DOHH2 (cell line): Measurements from ENCODE around the gene HACD4.

Experiments used
- H3F3A ChIP-seq: fragments of 200-600 bp; sonication (generic), shearing (Covaris generic); 2 replicates; pipeline ENCODE4 v1.6.0; 2016; ENCODE audit warnings: antibody characterized with exemption, mild to moderate bottlenecking; ENCODE audit not compliant: control insufficient read depth, insufficient read depth
- H3K27ac ChIP-seq: fragments of 200-600 bp; sonication (generic); 2 replicates; pipeline ENCODE4 v1.5.1; 2014; ENCODE audit warnings: low read depth, mild to moderate bottlenecking, low read length, moderate library complexity
- H3K27me3 ChIP-seq: fragments of 200-600 bp; sonication (generic); 2 replicates; pipeline ENCODE4 v1.6.1; 2014; ENCODE audit warnings: mild to moderate bottlenecking, low read length, mixed read lengths; ENCODE audit not compliant: control insufficient read depth
- H3K36me3 ChIP-seq: fragments of 200-600 bp; sonication (generic); 2 replicates; pipeline ENCODE4 v1.6.1; 2014; ENCODE audit warnings: mild to moderate bottlenecking, low read length, moderate library complexity, mixed read lengths; ENCODE audit not compliant: control insufficient read depth
- H3K4me1 ChIP-seq: fragments of 200-600 bp; sonication (generic); 2 replicates; pipeline ENCODE4 v1.6.1; 2014; ENCODE audit warnings: mild to moderate bottlenecking, low read length, mixed read lengths; ENCODE audit not compliant: control insufficient read depth
- H3K4me2 ChIP-seq: fragments of 200-600 bp; sonication (generic); 2 replicates; pipeline ENCODE4 v1.6.0; 2014; ENCODE audit warnings: mild to moderate bottlenecking, low read length, moderate library complexity
- H3K4me3 ChIP-seq: fragments of 200-600 bp; sonication (generic); 2 replicates; pipeline ENCODE4 v1.5.1; 2014; ENCODE audit warnings: mild to moderate bottlenecking, low read length, mixed read lengths
- H3K79me2 ChIP-seq: fragments of 200-600 bp; sonication (generic); 2 replicates; pipeline ENCODE4 v1.6.1; 2014; ENCODE audit warnings: mild to moderate bottlenecking, low read length, mixed read lengths; ENCODE audit not compliant: control insufficient read depth
- H3K9me2 ChIP-seq: fragments of 200-600 bp; sonication (generic); replicated peaks from 2 replicates; pipeline ENCODE4 v1.6.1; 2014; ENCODE audit warnings: mild to moderate bottlenecking, low read length, mixed read lengths; ENCODE audit not compliant: control insufficient read depth
- H3K9me3 ChIP-seq: fragments of 200-600 bp; sonication (generic); 2 replicates; pipeline ENCODE4 v1.6.1; 2014; ENCODE audit warnings: antibody characterized with exemption, low read length, mixed read lengths; ENCODE audit not compliant: control insufficient read depth, insufficient read depth
- H4K20me1 ChIP-seq: fragments of 200-600 bp; sonication (generic); 2 replicates; pipeline ENCODE4 v1.6.0; 2014; ENCODE audit warnings: low read depth, mild to moderate bottlenecking, antibody characterized with exemption, low read length, moderate library complexity; ENCODE audit not compliant: control insufficient read depth, insufficient read depth
- CTCF ChIP-seq: fragments of 200-600 bp; sonication (generic); IDR thresholded peaks from one replicate; pipeline ENCODE4 v1.5.1; 2014; ENCODE audit warnings: antibody characterized with exemption, mild to moderate bottlenecking, low read depth, low read length; ENCODE audit not compliant: poor library complexity, severe bottlenecking
- EZH2phosphoT487 ChIP-seq: fragments of 200-600 bp; sonication (generic); IDR thresholded peaks from 2 replicates; pipeline ENCODE4 v1.6.1; 2017; ENCODE audit warnings: borderline replicate concordance, mild to moderate bottlenecking, antibody characterized with exemption, low read length, moderate library complexity, mixed read lengths

HACD4 gene

DNA sequence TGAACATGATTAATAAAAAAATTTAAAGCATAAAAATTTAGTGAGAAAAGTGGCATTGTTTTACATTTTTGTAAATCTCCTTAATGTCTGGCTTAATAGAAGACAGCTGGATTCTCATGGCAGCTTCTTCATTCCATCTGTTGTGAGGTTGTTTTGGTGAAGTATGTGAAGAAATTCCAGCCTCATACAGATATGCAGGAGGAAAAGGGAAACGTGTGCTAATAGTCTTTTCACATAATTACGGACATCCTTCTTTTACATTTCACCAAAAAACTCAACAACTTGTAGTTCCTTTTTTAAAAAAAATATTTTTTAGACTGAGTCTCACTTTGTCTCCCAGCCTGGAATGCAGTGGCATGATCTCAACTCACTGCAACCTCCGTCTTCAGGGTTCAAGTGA, 46.9 kb downstream of the HACD4 start:
- no peaks in the 10 kb centered on the region for H3F3A ChIP-seq
- peaks cover 50% of the 10 kb centered on the region for H3K4me1 ChIP-seq
- no peaks in the 10 kb centered on the region for H3K36me3 ChIP-seq
- no peaks in the 10 kb centered on the region for H3K9me2 ChIP-seq
- H3K27me3 ChIP-seq: no peaks in the 10 kb centered on the region
- no peak overlapping the region for H3K4me2 ChIP-seq
- no peak overlapping the region for H3K4me3 ChIP-seq
- no peaks in the 10 kb centered on the region for H3K9me3 ChIP-seq
- no peak for TF ChIP-seq CTCF
- no peak for TF ChIP-seq EZH2phosphoT487
- no peaks in the 10 kb centered on the region for H3K79me2 ChIP-seq
- H3K27ac ChIP-seq: no peak overlapping the region
- H4K20me1 ChIP-seq: no peaks in the 10 kb centered on the region

DNA sequence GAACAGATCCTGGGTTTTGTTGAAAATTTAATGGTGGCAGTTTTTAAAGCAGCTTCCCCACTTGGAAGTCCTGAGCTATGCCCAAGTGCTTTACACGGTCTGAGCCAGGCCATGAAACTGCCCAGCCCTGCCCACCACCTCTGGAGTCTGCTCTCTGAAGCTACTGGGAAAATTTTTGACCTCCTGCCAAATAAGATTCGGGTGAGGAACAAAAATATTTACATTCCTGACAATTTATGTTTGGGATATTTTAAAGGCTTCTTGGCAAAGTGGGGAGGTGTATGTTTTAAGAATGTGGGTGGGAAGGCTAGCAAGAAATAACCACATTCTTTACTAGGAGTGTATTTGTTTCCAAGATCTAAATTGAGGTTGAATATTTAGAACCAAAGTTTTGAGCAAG, 50.0 kb downstream of the HACD4 start:
- Histone ChIP-seq H4K20me1 (no peaks in the 10 kb centered on the region), H3K27me3 (no peaks in the 10 kb centered on the region), H3K4me1 (peaks cover 21% of the 10 kb centered on the region), H3K4me3 (peak overlapping the region; percentile 29), H3F3A (no peaks in the 10 kb centered on the region), H3K27ac (peak overlapping the region; percentile 33), H3K9me2 (no peaks in the 10 kb centered on the region), H3K4me2 (peak overlapping the region; percentile 57), H3K36me3 (peaks cover 3% of the 10 kb centered on the region; the same call in 1 of the 2 replicates), H3K79me2 (no peaks in the 10 kb centered on the region), H3K9me3 (no peaks in the 10 kb centered on the region)
- TF ChIP-seq CTCF: no peak
- TF ChIP-seq EZH2phosphoT487: no peak

DNA sequence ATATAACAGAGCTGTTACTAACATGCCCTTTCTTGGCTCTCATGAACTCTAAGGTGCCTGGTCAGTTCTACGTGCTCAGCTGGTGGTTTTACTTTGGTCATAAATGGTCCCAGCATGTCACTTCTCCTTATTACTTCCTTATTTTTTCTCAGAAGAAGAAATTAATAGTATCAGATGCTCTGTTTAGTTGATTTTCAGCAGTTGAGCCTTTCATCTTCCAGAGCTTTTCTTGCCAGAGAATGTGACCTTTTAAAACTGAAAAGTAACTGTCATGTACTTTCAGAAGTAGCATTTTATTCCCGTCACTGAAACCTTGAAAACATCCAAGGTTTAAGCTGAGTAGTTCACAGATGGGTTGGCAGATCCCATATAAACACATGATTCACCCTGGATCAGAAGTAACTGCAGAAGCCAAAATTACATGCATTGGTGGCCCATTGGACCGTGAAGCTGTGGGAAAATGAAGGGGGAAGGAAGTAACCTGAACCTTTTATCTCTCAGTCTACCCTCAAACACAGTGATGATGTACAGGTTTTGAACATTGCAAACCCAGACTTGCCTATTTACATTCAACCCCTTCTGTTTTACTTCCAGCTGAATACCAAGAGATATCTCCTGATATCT, 50.5 kb downstream of the HACD4 start:
- no peaks in the 10 kb centered on the region for H3K79me2 ChIP-seq
- H3K9me3 ChIP-seq: peaks cover 3% of the 10 kb centered on the region; the same call in 1 of the 2 replicates
- peaks cover 5% of the 10 kb centered on the region; the same call in 1 of the 2 replicates for H3K36me3 ChIP-seq
- TF ChIP-seq EZH2phosphoT487 (no peak), CTCF (no peak)
- peaks cover 18% of the 10 kb centered on the region for H3K4me1 ChIP-seq
- H3K4me3 ChIP-seq: peak overlapping the region; percentile 29
- H3K4me2 ChIP-seq: peak overlapping the region; percentile 57
- H3K27ac ChIP-seq: peak overlapping the region; percentile 33
- no peaks in the 10 kb centered on the region for H3F3A ChIP-seq
- no peaks in the 10 kb centered on the region for H3K27me3 ChIP-seq
- no peaks in the 10 kb centered on the region for H3K9me2 ChIP-seq
- H4K20me1 ChIP-seq: no peaks in the 10 kb centered on the region
